ENCODE measurements around the gene PCDHB13.
"Not testable (repeated sequence)": the region's sequence is repeated elsewhere in the genome, so short reads cannot be mapped to it uniquely, and the experiment has no call there.

Gene PCDHB13

GRCh38 chr5:141201646-141202045 lies 12.1 kb upstream of the PCDHB13 start:
- DNase-seq (ENCODE audit: low read depth, low spot score) = not testable (repeated sequence)

- no peak for DNase-seq (ENCODE audit: low read depth, low spot score)
These were observed 5.2 kb upstream of the PCDHB13 start, which contains the start of gene PCDHB12 for GRCh38 chr5:141208478-141208877. PCDHB12 (plus strand) TSS chr5:141208719; CDS start chr5:141208908, 189 bp downstream.

GRCh38 chr5:141210281-141210680 lies 3.4 kb upstream of the PCDHB13 start:
- DNase-seq (ENCODE audit: low read depth, low spot score) = not testable (repeated sequence)

GRCh38 chr5:141210849-141211248 lies 2.9 kb upstream of the PCDHB13 start:
- DNase-seq (ENCODE audit: low read depth, low spot score) = not testable (repeated sequence)

- DNase-seq (ENCODE audit: low read depth, low spot score) = not testable (repeated sequence)
These were observed 864 bp downstream of the PCDHB13 start for GRCh38 chr5:141214583-141214982.

GRCh38 chr5:141215504-141215903 lies 1.8 kb downstream of the PCDHB13 start:
- DNase-seq (ENCODE audit: low read depth, low spot score) = not testable (repeated sequence)

- not testable (repeated sequence) for DNase-seq (ENCODE audit: low read depth, low spot score)
These were observed 2.3 kb downstream of the PCDHB13 start for GRCh38 chr5:141216035-141216434.

GRCh38 chr5:141223112-141223783 lies 9.5 kb downstream of the PCDHB13 start, which contains the start of gene PCDHB14:
PCDHB14 (plus strand) TSS chr5:141223343; CDS start chr5:141223506, 163 bp downstream.
- peak; percentile 77 for DNase-seq (ENCODE audit: low read depth, low spot score)

- not testable (repeated sequence) for DNase-seq (ENCODE audit: low read depth, low spot score)
These were observed 11.1 kb downstream of the PCDHB13 start for GRCh38 chr5:141224844-141225243.

GRCh38 chr5:141225421-141225820 lies 11.7 kb downstream of the PCDHB13 start:
- not testable (repeated sequence) for DNase-seq (ENCODE audit: low read depth, low spot score)

GRCh38 chr5:141234109-141234667 lies 20.5 kb downstream of the PCDHB13 start:
- DNase-seq (ENCODE audit: low read depth, low spot score) = no peak

- not testable (repeated sequence) for DNase-seq (ENCODE audit: low read depth, low spot score)
These were observed 22.2 kb downstream of the PCDHB13 start for GRCh38 chr5:141235922-141236321.

- DNase-seq (ENCODE audit: low read depth, low spot score) = no peak
These were observed 23.0 kb downstream of the PCDHB13 start for GRCh38 chr5:141236516-141237313.

- DNase-seq (ENCODE audit: low read depth, low spot score) = no peak
These were observed 27.8 kb downstream of the PCDHB13 start for GRCh38 chr5:141241496-141241895.

- peak; percentile 30 for DNase-seq (ENCODE audit: low read depth, low spot score)
These were observed 31.6 kb downstream of the PCDHB13 start, which contains the start of gene PCDHB15 for GRCh38 chr5:141245250-141245717. PCDHB15 (plus strand) TSS chr5:141245395; CDS start chr5:141245579, 184 bp downstream.

GRCh38 chr5:141246971-141247370 lies 33.3 kb downstream of the PCDHB13 start:
- not testable (repeated sequence) for DNase-seq (ENCODE audit: low read depth, low spot score)

- not testable (repeated sequence) for DNase-seq (ENCODE audit: low read depth, low spot score)
These were observed 33.7 kb downstream of the PCDHB13 start for GRCh38 chr5:141247434-141247833.

- no peak for DNase-seq (ENCODE audit: low read depth, low spot score)
These were observed 36.9 kb downstream of the PCDHB13 start for GRCh38 chr5:141250576-141250975.

- no peak for DNase-seq (ENCODE audit: low read depth, low spot score)
These were observed 44.7 kb downstream of the PCDHB13 start for GRCh38 chr5:141258464-141258863.

- no peak for DNase-seq (ENCODE audit: low read depth, low spot score)
These were observed 45.2 kb downstream of the PCDHB13 start for GRCh38 chr5:141258948-141259347.

GRCh38 chr5:141260458-141261237 lies 46.9 kb downstream of the PCDHB13 start:
- no peak for DNase-seq (ENCODE audit: low read depth, low spot score)

Data from iPS DF 19.7 (cell line).